SK-N-SH (cell line): ENCODE measurements around the gene OTOS. TPM values are rescaled to one million over a fixed set of nuclear protein-coding genes. Genes with fewer than 3 reads are reported as not detected.

Experiments
- CTCF ChIA-PET: fragments of 300-600, 350-600 bp; formaldehyde crosslinking; extraction: SDS; loops from one replicate; lab custom pipeline; 2021; lab: Yijun Ruan, JAX
- POLR2A ChIA-PET: fragments of 350-600 bp; sonication (Branson Sonifier 250); formaldehyde crosslinking; extraction: SDS; loops from one replicate; lab custom pipeline; 2020; ENCODE audit warnings: antibody characterized with exemption, inconsistent platforms; lab: Yijun Ruan, JAX
- DNase-seq: peaks from one replicate; pipeline ENCODE4 v3.0.0; 2012
- H2AFZ ChIP-seq: fragments of 200-600 bp; sonication (generic); 2 replicates; pipeline ENCODE4 v1.8.1; 2016; ENCODE audit warnings: antibody characterized with exemption, mild to moderate bottlenecking, low read depth
- H3F3A ChIP-seq: fragments of 200-600 bp; sonication (generic); replicated peaks from 2 replicates; pipeline ENCODE3; 2016; ENCODE audit warnings: antibody characterized with exemption, mild to moderate bottlenecking; ENCODE audit not compliant: insufficient read depth
- H3K27ac ChIP-seq, 2 experiments: fragments of 200-500 bp in 1 of 2; fragments of 200-600 bp in 1 of 2; sonication (Bioruptor generic) in 1 of 2; sonication (generic), shearing (Covaris generic) in 1 of 2; 2 replicates each; pipeline versions ENCODE4 v1.5.1 to v1.6.1; 2014 to 2016; ENCODE audit warnings: low read depth in 2 of 2, inconsistent platforms in 1 of 2, low read length in 1 of 2, mild to moderate bottlenecking in 1 of 2, mixed read lengths in 1 of 2
- H3K27me3 ChIP-seq: fragments of 200-600 bp; sonication (generic), shearing (Covaris generic); 2 replicates; pipeline ENCODE4 v1.6.1; 2016; ENCODE audit warnings: mixed run types; ENCODE audit not compliant: insufficient read depth
- H3K36me3 ChIP-seq, 2 experiments: fragments of 200-500 bp in 1 of 2; fragments of 200-600 bp in 1 of 2; sonication (Bioruptor generic) in 1 of 2; sonication (generic) in 1 of 2; replicated peaks in 1 of 2; 2 replicates each; pipeline versions ENCODE3 to v1.5.1; 2014 to 2016; ENCODE audit warnings: low read length in 1 of 2, mild to moderate bottlenecking in 1 of 2; ENCODE audit not compliant: insufficient read depth in 2 of 2, control insufficient read depth in 1 of 2
- H3K4me1 ChIP-seq, 2 experiments: fragments of 200-500 bp in 1 of 2; fragments of 200-600 bp in 1 of 2; sonication (Bioruptor generic) in 1 of 2; sonication (generic), shearing (Covaris generic) in 1 of 2; 2 replicates each; pipeline versions ENCODE4 v1.5.1 to v1.6.1; 2014 to 2016; ENCODE audit warnings: low read depth in 1 of 2, low read length in 1 of 2, mixed run types in 1 of 2; ENCODE audit not compliant: insufficient read depth in 2 of 2, control insufficient read depth in 1 of 2
- H3K4me2 ChIP-seq: fragments of 200-600 bp; sonication (generic), shearing (Covaris generic); 2 replicates; pipeline ENCODE4 v1.6.1; 2017; ENCODE audit warnings: mixed run types
- H3K4me3 ChIP-seq, 2 experiments: fragments of 200-500 bp in 1 of 2; fragments of 200-600 bp in 1 of 2; sonication (Bioruptor generic) in 1 of 2; sonication (generic), shearing (Covaris generic) in 1 of 2; 2 replicates each; pipeline versions ENCODE4 v1.5.1 to v1.8.1; 2014 to 2016; ENCODE audit warnings: low read depth in 2 of 2, inconsistent platforms in 1 of 2, low read length in 1 of 2, mild to moderate bottlenecking in 1 of 2, mixed read lengths in 1 of 2, moderate library complexity in 1 of 2
- H3K79me2 ChIP-seq: fragments of 200-600 bp; sonication (generic); 2 replicates; pipeline ENCODE4 v1.8.1; 2017; ENCODE audit warnings: mild to moderate bottlenecking; ENCODE audit not compliant: insufficient read depth
- H3K9ac ChIP-seq: fragments of 200-600 bp; sonication (generic); 2 replicates; pipeline ENCODE4 v1.6.1; 2017; ENCODE audit warnings: mixed run types
- H3K9me2 ChIP-seq: fragments of 200-600 bp; sonication (generic); 2 replicates; pipeline ENCODE4 v1.6.1; 2017; ENCODE audit warnings: mixed run types
- H3K9me3 ChIP-seq: fragments of 200-600 bp; sonication (generic); 2 replicates; pipeline ENCODE4 v1.6.1; 2017; ENCODE audit warnings: mixed run types, mild to moderate bottlenecking, moderate library complexity
- H4K20me1 ChIP-seq: fragments of 200-600 bp; sonication (generic); 2 replicates; pipeline ENCODE4 v1.6.1; 2017; ENCODE audit warnings: mild to moderate bottlenecking, mixed run types; ENCODE audit not compliant: insufficient read depth
- ELF1 ChIP-seq: IDR thresholded peaks from 2 replicates; pipeline ENCODE4 v1.4.0; 2012
- FOSL2 ChIP-seq: IDR thresholded peaks from 2 replicates; pipeline ENCODE4 v1.4.0; 2012; ENCODE audit warnings: low read depth, mild to moderate bottlenecking, moderate library complexity, borderline replicate concordance
- FOXJ3 ChIP-seq: sonication (generic); formaldehyde crosslinking; IDR thresholded peaks from 2 replicates; pipeline ENCODE4 v1.5.1; 2020; ENCODE audit warnings: mild to moderate bottlenecking, missing genetic modification reagents
- FOXM1 ChIP-seq: IDR thresholded peaks from 2 replicates; pipeline ENCODE4 v1.4.0; 2012; ENCODE audit warnings: low read depth, mild to moderate bottlenecking
- GABPA ChIP-seq: IDR thresholded peaks from 2 replicates; pipeline ENCODE4 v1.4.0; 2012; ENCODE audit warnings: low read depth, mild to moderate bottlenecking
- JUND ChIP-seq: IDR thresholded peaks from 2 replicates; pipeline ENCODE4 v1.4.0; 2012
- NFIC ChIP-seq: IDR thresholded peaks from 2 replicates; pipeline ENCODE4 v1.4.0; 2012; ENCODE audit warnings: borderline replicate concordance
- RAD21 ChIP-seq: IDR thresholded peaks from 2 replicates; pipeline ENCODE4 v1.6.1; 2012; ENCODE audit warnings: mild to moderate bottlenecking, low read length
- REST ChIP-seq: IDR thresholded peaks from 2 replicates; pipeline ENCODE4 v1.6.1; 2012; ENCODE audit warnings: mild to moderate bottlenecking, low read depth, low read length, moderate library complexity
- RXRA ChIP-seq: IDR thresholded peaks from 2 replicates; pipeline ENCODE4 v1.4.0; 2012; ENCODE audit warnings: low read depth, mild to moderate bottlenecking, borderline replicate concordance
- SMC3 ChIP-seq: IDR thresholded peaks from 2 replicates; pipeline ENCODE4 v1.6.1; 2012; ENCODE audit warnings: low read depth, low read length, improper control_type of control experiment
- TAF1 ChIP-seq: IDR thresholded peaks from 2 replicates; pipeline ENCODE4 v1.6.1; 2012; ENCODE audit warnings: low read depth, mild to moderate bottlenecking, low read length, moderate library complexity, borderline replicate concordance
- TCF12 ChIP-seq: IDR thresholded peaks from 2 replicates; pipeline ENCODE4 v1.4.0; 2012
- TEAD4 ChIP-seq: IDR thresholded peaks from 2 replicates; pipeline ENCODE4 v1.4.0; 2012; ENCODE audit warnings: mild to moderate bottlenecking, borderline replicate concordance; ENCODE audit not compliant: insufficient read depth
- YY1 ChIP-seq: IDR thresholded peaks from 2 replicates; pipeline ENCODE4 v1.4.0; 2012; ENCODE audit warnings: low read depth, mild to moderate bottlenecking
- ZBTB33 ChIP-seq: IDR thresholded peaks from 2 replicates; pipeline ENCODE4 v1.4.0; 2012; ENCODE audit warnings: low read depth, borderline replicate concordance
- WGBS: methylation state at CpG from one replicate; pipeline ENCODE4 v1.1.6; 2017; ENCODE audit warnings: low lambda C conversion rate; 5-methylcytosine and 5-hydroxymethylcytosine counted together
- polyA plus RNA-seq, 3 experiments: library from polyadenylated mRNA; depleted of rRNA; stranded (reverse); fragments of >200 nt; gene quantifications; 2 replicates each; pipeline ENCODE4 v1.2.3, GENCODE V29; 2012
- TF ChIP-seq, protein P1 (sequence below): IDR thresholded peaks from 2 replicates; pipeline ENCODE4 v1.4.0; 2012; ENCODE audit warnings: low read depth, borderline replicate concordance

The OTOS gene
- polyA plus RNA-seq, 1 of the 3 experiments (the other 2 are of a cell fraction): not detected

GRCh38 chr2:240163844-240164574 is 23.6 kb upstream of the OTOS start:
- Histone ChIP-seq H3K9me3 (no peaks in the 10 kb centered on the region), H3K4me2 (no peak overlapping the region), H4K20me1 (no peaks in the 10 kb centered on the region), H3K27me3 (no peaks in the 10 kb centered on the region), H3K4me3 (no peak overlapping the region), H2AFZ (no peak overlapping the region), H3F3A (no peaks in the 10 kb centered on the region), H3K79me2 (no peaks in the 10 kb centered on the region), H3K9ac (no peak overlapping the region), H3K36me3 (no peaks in the 10 kb centered on the region), H3K9me2 (no peaks in the 10 kb centered on the region), H3K27ac (no peak overlapping the region), H3K4me1 (no peaks in the 10 kb centered on the region)
- POLR2A ChIA-PET: no interaction called here
- DNase-seq: no peak
- CTCF ChIA-PET: interaction anchor here (1.1 to 2.1 kb wide), 4 partner anchors 14 to 272 kb away, joined by 3 to 14 read pairs (median 3); no protein-coding TSS in a partner anchor
- no peak for TF ChIP-seq FOSL2
- no peak for TF ChIP-seq RXRA
- no peak for TF ChIP-seq TEAD4
- TF ChIP-seq ELF1: no peak
- TF ChIP-seq FOXJ3: no peak
- TF ChIP-seq GABPA: no peak
- no peak for TF ChIP-seq RAD21
- no peak for TF ChIP-seq SMC3
- no peak for TF ChIP-seq NFIC
- TF ChIP-seq YY1: no peak
- no peak for TF ChIP-seq TAF1
- TF ChIP-seq, protein P1, sequence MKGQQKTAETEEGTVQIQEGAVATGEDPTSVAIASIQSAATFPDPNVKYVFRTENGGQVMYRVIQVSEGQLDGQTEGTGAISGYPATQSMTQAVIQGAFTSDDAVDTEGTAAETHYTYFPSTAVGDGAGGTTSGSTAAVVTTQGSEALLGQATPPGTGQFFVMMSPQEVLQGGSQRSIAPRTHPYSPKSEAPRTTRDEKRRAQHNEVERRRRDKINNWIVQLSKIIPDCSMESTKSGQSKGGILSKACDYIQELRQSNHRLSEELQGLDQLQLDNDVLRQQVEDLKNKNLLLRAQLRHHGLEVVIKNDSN: no peak
- TF ChIP-seq ZBTB33: no peak
- no peak for TF ChIP-seq FOXM1
- TF ChIP-seq JUND: no peak
- no peak for TF ChIP-seq REST
- no peak for TF ChIP-seq TCF12
- 34% methylated on average over 4 of the region's 4 CpGs for WGBS
